HG03095 (cell line): Measurements from ENCODE around the gene PGC.
"Not testable (repeated sequence)": the region's sequence is repeated elsewhere in the genome, so short reads cannot be mapped to it uniquely, and the experiment has no call there.

Experiments used
- ATAC-seq: cut with Tn5 transposase; IDR thresholded peaks from one replicate; pipeline ENCODE4 v1.9.1; 2021; ENCODE audit warnings: moderate library complexity; ENCODE audit not compliant: unreplicated experiment

The PGC gene

GRCh38 chr6:41777551-41778285 is 30.5 kb upstream of the PGC start:
- no peak for ATAC-seq

- ATAC-seq = no peak
Measured at GRCh38 chr6:41775293-41775882, 28.2 kb upstream of the PGC start.

- no peak for ATAC-seq
Measured at GRCh38 chr6:41774841-41775240, 27.6 kb upstream of the PGC start.

- ATAC-seq = no peak
Measured at GRCh38 chr6:41771058-41771983, 24.1 kb upstream of the PGC start.

GRCh38 chr6:41770381-41771057 is 23.3 kb upstream of the PGC start:
- no peak for ATAC-seq

GRCh38 chr6:41769376-41769775 is 22.2 kb upstream of the PGC start:
- ATAC-seq = no peak

GRCh38 chr6:41768545-41769308 is 21.5 kb upstream of the PGC start:
- ATAC-seq = no peak

- no peak for ATAC-seq
Measured at GRCh38 chr6:41767112-41767833, 20.1 kb upstream of the PGC start.

- ATAC-seq = not testable (repeated sequence)
Measured at GRCh38 chr6:41766043-41766664, 19.0 kb upstream of the PGC start.

GRCh38 chr6:41763470-41763869 is 16.3 kb upstream of the PGC start:
- ATAC-seq = no peak

- no peak for ATAC-seq
Measured at GRCh38 chr6:41759905-41760579, 12.8 kb upstream of the PGC start.

- no peak for ATAC-seq
Measured at GRCh38 chr6:41759106-41759904, 12.1 kb upstream of the PGC start.

- no peak for ATAC-seq
Measured at GRCh38 chr6:41758641-41759035, 11.4 kb upstream of the PGC start.

- ATAC-seq = no peak
Measured at GRCh38 chr6:41757931-41758640, 10.9 kb upstream of the PGC start.

GRCh38 chr6:41757271-41757670 is 10.1 kb upstream of the PGC start:
- no peak for ATAC-seq

- ATAC-seq = no peak
Measured at GRCh38 chr6:41756354-41756753, 9.2 kb upstream of the PGC start.

GRCh38 chr6:41755895-41756294 is 8.7 kb upstream of the PGC start:
- no peak for ATAC-seq
